ENCODE data around the gene SBNO1. TPM values are rescaled to one million over a fixed set of nuclear protein-coding genes. Genes with fewer than 3 reads are reported as not detected.

Gene SBNO1
- total RNA-seq, 1 experiment from 2014 or later = 58.6 TPM

GRCh38 chr12:123270214-123271000 is 94.2 kb downstream of the SBNO1 start:
- peak; percentile 33 for DNase-seq (ENCODE audit: low spot score)
- H3K27ac ChIP-seq (ENCODE audit: low read depth, low read length, poor library complexity, severe bottlenecking) = peak overlapping the region; percentile 71
- H3K4me3 ChIP-seq (ENCODE audit: low read depth, low read length, poor library complexity, severe bottlenecking) = peak overlapping the region; percentile 73
- intact Hi-C loops (cut with micrococcal nuclease; ENCODE audit: unreplicated experiment) = no loop called here
- CTCF ChIA-PET = interaction anchor here (0.6 kb wide), 1 partner anchor 299 kb away, joined by 10 read pairs; no protein-coding TSS in a partner anchor
- H3K4me1 ChIP-seq (ENCODE audit: insufficient read depth, low read length, poor library complexity, severe bottlenecking) = peaks cover 16% of the 10 kb centered on the region
- BruUV-seq (replicated peaks) = no TSS peak
- H3K9me3 ChIP-seq (ENCODE audit: low read depth, low read length, poor library complexity, severe bottlenecking) = no peaks in the 10 kb centered on the region
- POLR2A ChIA-PET (ENCODE audit: low non-redundant PET) = no interaction called here
- peaks cover 2% of the 10 kb centered on the region for H3K36me3 ChIP-seq (ENCODE audit: insufficient read depth, low read length, poor library complexity, severe bottlenecking)
- no peak for TF ChIP-seq CTCF (conservative IDR thresholded peaks at IDR 0.05; ENCODE audit: low read depth, low read length)
- TF ChIP-seq EZH2 (IDR thresholded peaks at IDR 0.05; ENCODE audit: borderline replicate concordance, low read depth, low read length, poor library complexity, severe bottlenecking) = no peak
- no peaks in the 10 kb centered on the region for H3K27me3 ChIP-seq (replicated peaks; ENCODE audit: insufficient read depth, low read depth, low read length, poor library complexity)

GRCh38 chr12:123269896-123270213 is 94.8 kb downstream of the SBNO1 start:
- ChIA-PET CTCF (interaction anchor here (0.6 kb wide), 1 partner anchor 299 kb away, joined by 10 read pairs; no protein-coding TSS in a partner anchor), POLR2A (ENCODE audit: low non-redundant PET) (no interaction called here)
- intact Hi-C loops (cut with micrococcal nuclease; ENCODE audit: unreplicated experiment) = no loop called here
- DNase-seq (ENCODE audit: low spot score) = no peak
- no peak for TF ChIP-seq CTCF (conservative IDR thresholded peaks at IDR 0.05; ENCODE audit: low read depth, low read length)
- no peak for TF ChIP-seq EZH2 (IDR thresholded peaks at IDR 0.05; ENCODE audit: borderline replicate concordance, low read depth, low read length, poor library complexity, severe bottlenecking)
- H3K9me3 ChIP-seq (ENCODE audit: low read depth, low read length, poor library complexity, severe bottlenecking) = no peaks in the 10 kb centered on the region
- peaks cover 2% of the 10 kb centered on the region for H3K36me3 ChIP-seq (ENCODE audit: insufficient read depth, low read length, poor library complexity, severe bottlenecking)
- BruUV-seq (replicated peaks) = TSS peak; percentile 61
- no peaks in the 10 kb centered on the region for H3K27me3 ChIP-seq (replicated peaks; ENCODE audit: insufficient read depth, low read depth, low read length, poor library complexity)
- peak overlapping the region; percentile 71 for H3K27ac ChIP-seq (ENCODE audit: low read depth, low read length, poor library complexity, severe bottlenecking)
- peak overlapping the region; percentile 73 for H3K4me3 ChIP-seq (ENCODE audit: low read depth, low read length, poor library complexity, severe bottlenecking)
- H3K4me1 ChIP-seq (ENCODE audit: insufficient read depth, low read length, poor library complexity, severe bottlenecking) = peaks cover 16% of the 10 kb centered on the region

- DNase-seq (ENCODE audit: low spot score) = peak; percentile 76
- H3K36me3 ChIP-seq (ENCODE audit: insufficient read depth, low read length, poor library complexity, severe bottlenecking) = peaks cover 2% of the 10 kb centered on the region
- TF ChIP-seq EZH2 (IDR thresholded peaks at IDR 0.05; ENCODE audit: borderline replicate concordance, low read depth, low read length, poor library complexity, severe bottlenecking) (no peak), CTCF (conservative IDR thresholded peaks at IDR 0.05; ENCODE audit: low read depth, low read length) (0 out of 2 replicates have a peak, but pooled peaks have one; percentile 20)
- H3K27me3 ChIP-seq (replicated peaks; ENCODE audit: insufficient read depth, low read depth, low read length, poor library complexity) = no peaks in the 10 kb centered on the region
- peak overlapping the region; percentile 73 for H3K4me3 ChIP-seq (ENCODE audit: low read depth, low read length, poor library complexity, severe bottlenecking)
- POLR2A ChIA-PET (ENCODE audit: low non-redundant PET) = no interaction called here
- intact Hi-C loops (cut with micrococcal nuclease; ENCODE audit: unreplicated experiment) = no loop called here
- H3K27ac ChIP-seq (ENCODE audit: low read depth, low read length, poor library complexity, severe bottlenecking) = peak overlapping the region; percentile 71
- CTCF ChIA-PET = no interaction called here
- no TSS peak for BruUV-seq (replicated peaks)
- peaks cover 16% of the 10 kb centered on the region for H3K4me1 ChIP-seq (ENCODE audit: insufficient read depth, low read length, poor library complexity, severe bottlenecking)
- H3K9me3 ChIP-seq (ENCODE audit: low read depth, low read length, poor library complexity, severe bottlenecking) = no peaks in the 10 kb centered on the region
Observed at GRCh38 chr12:123269395-123269892, 95.2 kb downstream of the SBNO1 start.

All from A673 (cell line).